Peyer's patch (tissue), 4 donors: ENCODE measurements around the gene MOB4.

Experiments
- CTCF ChIP-seq, 6 experiments: fragments of 450-650 bp in 4 of 6; fragments of 200-600 bp in 2 of 6; sonication (generic) in 1 of 6; IDR thresholded peaks; one replicate each; pipeline ENCODE4 v1.5.1; 2017 to 2019; ENCODE audit warnings: antibody characterized with exemption in 6 of 6, mild to moderate bottlenecking in 3 of 6, moderate library complexity in 1 of 6
- POLR2A ChIP-seq, 2 donors: fragments of 450-650 bp; IDR thresholded peaks; one replicate each; pipeline ENCODE4 v1.5.1; 2017; ENCODE audit warnings: antibody characterized with exemption in 2 of 2, mild to moderate bottlenecking in 2 of 2, moderate library complexity in 2 of 2

- TF ChIP-seq POLR2A (IDR thresholded peaks at IDR 0.05) (no peak), CTCF (IDR thresholded peaks at IDR 0.05) (no peak)
Measured at GRCh38 chr2:197502685-197503084, 13.2 kb upstream of the MOB4 start.
